Hematopoietic multipotent progenitor cell treated with erythropoietin and hydrocortisone succinate and interleukin-3 and kit ligand, for 4 days (in vitro differentiated cells): Measurements from ENCODE around the gene DEDD2.

Source experiments
- DNase-seq: peaks from one replicate; pipeline ENCODE4 v3.0.0-alpha.2; 2015

Gene DEDD2

DNA sequence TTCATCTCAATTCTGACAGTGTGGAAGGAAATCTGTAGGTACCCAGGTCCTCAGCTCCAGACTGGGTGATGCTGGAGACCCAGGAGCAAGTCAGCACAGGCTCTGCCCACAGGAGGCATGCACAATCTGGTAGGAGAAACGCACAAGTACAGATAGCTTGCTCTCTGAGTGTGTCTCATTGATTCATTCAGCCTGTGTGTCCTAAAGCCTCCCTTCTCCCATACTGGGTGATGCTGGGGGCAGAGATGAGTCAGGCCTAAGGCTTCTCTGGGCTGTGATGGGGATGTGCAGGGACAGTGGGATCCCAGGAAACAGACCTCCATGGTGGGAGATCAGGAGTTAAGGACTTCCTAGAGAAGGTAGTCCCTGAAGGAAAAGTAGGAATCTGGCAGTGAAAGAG is 9.4 kb upstream of the DEDD2 start:
- no peak for DNase-seq

- no peak for DNase-seq
Observed at GRCh38 chr19:42225718-42226292, 8.3 kb upstream of the DEDD2 start.

DNA sequence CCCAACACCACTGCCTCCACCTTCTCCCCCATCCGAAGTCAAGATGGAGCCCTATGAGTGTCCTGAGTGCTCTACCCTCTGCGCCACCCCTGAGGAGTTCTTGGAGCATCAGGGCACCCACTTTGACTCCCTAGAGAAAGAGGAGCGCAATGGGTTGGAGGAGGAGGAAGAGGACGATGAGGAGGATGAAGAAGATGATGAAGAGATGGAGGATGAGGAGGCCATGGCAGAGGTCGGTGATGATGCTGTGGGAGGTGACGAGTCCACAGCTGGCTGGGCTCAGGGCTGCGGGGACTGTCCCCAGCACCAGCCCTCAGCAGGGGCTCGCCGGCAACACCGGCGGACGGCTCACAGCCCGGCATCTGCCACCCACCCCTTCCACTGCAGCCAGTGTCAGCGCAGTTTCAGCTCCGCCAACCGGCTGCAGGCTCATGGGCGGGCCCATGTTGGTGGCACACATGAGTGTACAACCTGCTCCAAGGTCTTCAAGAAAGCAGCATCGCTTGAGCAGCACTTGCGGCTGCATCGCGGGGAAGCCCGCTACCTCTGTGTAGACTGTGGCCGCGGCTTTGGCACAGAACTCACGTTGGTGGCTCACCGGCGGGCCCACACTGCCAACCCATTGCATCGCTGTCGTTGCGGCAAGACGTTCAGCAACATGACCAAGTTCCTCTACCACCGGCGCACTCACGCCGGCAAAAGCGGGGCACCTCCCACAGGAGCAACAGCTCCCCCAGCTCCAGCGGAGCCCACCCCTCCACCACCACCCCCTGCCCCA is 7.7 kb upstream of the DEDD2 start:
- no peak for DNase-seq

- no peak for DNase-seq
Observed at GRCh38 chr19:42220751-42221097, 3.2 kb upstream of the DEDD2 start.

- DNase-seq: peak; percentile 99
Observed at GRCh38 chr19:42219812-42220750, 2.6 kb upstream of the DEDD2 start, which contains the start of gene ZNF526. Gene ZNF526, plus strand, starts transcription at chr19:42220312. Its CDS starts 4,092 bp downstream, at chr19:42224404.

GRCh38 chr19:42216653-42217519 is 591 bp downstream of the DEDD2 start:
- DNase-seq: peak; percentile 65

GRCh38 chr19:42214810-42215485 is 2.5 kb downstream of the DEDD2 start:
- DNase-seq: no peak

- no peak for DNase-seq
Observed at GRCh38 chr19:42212886-42213285, 4.6 kb downstream of the DEDD2 start.

DNA sequence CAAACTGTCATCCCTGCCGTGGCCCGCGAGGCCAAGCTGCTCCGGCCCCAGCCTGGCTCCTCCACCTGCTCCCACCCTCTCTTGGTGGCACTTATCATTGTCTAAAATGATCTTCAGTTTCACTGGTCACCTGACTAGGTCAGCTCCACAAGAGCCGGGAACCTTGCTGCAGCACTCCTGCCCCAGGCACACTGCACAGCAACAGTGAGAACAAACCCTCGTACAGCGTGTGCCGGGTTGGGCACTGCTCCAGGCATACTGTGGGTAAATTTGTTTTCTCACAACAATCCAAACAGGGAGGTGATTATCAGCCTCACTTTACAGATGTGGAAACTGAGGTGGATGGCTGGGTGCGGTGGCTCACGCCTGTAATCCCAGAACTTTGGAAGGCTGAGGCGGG is 8.9 kb downstream of the DEDD2 start:
- DNase-seq: no peak

GRCh38 chr19:42207767-42208271 is 9.7 kb downstream of the DEDD2 start:
- DNase-seq: peak; percentile 54

GRCh38 chr19:42206871-42207755 is 10.4 kb downstream of the DEDD2 start:
- DNase-seq: no peak

GRCh38 chr19:42204664-42205063 is 12.8 kb downstream of the DEDD2 start:
- DNase-seq: no peak

GRCh38 chr19:42203700-42204099 is 13.8 kb downstream of the DEDD2 start:
- no peak for DNase-seq

- no peak for DNase-seq
Observed at GRCh38 chr19:42202290-42202880, 15.1 kb downstream of the DEDD2 start.

GRCh38 chr19:42201489-42202289 is 15.8 kb downstream of the DEDD2 start:
- DNase-seq: peak; percentile 83

DNA sequence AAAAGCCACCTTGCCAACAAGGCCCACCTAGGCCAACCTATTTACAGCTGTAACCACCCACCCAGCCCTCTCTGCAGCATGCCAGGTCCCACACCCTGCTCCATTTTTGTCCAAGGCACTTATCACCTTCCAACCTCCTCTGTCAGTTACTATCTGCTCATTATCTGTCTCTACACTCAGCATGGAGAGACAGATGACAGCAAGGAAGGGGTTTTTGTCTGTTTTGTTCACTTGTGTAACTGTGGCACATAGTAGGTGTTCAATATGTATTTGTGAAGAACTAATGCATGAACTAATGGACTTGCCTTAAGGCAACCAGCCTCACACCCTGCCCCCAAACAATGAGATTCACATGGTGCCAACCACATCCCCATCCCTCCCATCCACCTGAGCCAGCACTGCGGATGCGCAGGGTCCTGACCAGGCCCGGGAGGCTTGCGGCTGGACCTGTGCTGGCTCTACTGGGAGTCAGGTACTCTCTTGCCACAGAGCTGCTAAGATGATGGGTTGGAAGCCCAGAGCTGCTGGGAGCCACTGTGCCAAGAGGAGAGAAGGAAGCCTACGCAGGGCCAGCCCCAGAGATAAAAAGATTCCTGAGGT is 17.3 kb downstream of the DEDD2 start:
- DNase-seq: no peak

- DNase-seq: peak; percentile 96
Observed at GRCh38 chr19:42199440-42200115, 17.9 kb downstream of the DEDD2 start.
